ENCODE results near the gene RGS9BP.

DNA sequence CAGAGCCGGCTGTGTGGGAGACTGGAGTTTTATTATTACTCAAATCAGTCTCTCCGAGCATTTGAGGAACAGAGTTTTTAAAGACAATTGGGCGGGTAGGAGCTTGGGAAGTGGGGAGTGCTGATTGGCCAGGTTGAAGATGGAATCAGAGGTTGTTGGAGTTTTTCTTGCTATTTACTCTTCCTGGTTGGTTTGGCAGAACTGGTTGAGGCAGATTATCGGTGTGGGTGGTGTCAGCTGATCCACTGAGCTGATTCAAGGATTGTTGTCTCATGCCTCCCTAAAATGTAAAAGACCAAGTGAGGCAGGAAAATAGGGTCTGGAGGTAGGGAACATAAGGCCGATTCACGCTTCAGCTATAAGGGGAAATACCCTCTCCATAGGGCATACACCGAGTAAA lies 42.6 kb downstream of the RGS9BP start:
- TF ChIP-seq EZH2phosphoT487 (IDR thresholded peaks at IDR 0.05; ENCODE audit: low read depth, severe bottlenecking, unreplicated experiment), result no peak
- TF ChIP-seq, protein P1, sequence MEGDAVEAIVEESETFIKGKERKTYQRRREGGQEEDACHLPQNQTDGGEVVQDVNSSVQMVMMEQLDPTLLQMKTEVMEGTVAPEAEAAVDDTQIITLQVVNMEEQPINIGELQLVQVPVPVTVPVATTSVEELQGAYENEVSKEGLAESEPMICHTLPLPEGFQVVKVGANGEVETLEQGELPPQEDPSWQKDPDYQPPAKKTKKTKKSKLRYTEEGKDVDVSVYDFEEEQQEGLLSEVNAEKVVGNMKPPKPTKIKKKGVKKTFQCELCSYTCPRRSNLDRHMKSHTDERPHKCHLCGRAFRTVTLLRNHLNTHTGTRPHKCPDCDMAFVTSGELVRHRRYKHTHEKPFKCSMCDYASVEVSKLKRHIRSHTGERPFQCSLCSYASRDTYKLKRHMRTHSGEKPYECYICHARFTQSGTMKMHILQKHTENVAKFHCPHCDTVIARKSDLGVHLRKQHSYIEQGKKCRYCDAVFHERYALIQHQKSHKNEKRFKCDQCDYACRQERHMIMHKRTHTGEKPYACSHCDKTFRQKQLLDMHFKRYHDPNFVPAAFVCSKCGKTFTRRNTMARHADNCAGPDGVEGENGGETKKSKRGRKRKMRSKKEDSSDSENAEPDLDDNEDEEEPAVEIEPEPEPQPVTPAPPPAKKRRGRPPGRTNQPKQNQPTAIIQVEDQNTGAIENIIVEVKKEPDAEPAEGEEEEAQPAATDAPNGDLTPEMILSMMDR (IDR thresholded peaks at IDR 0.05; ENCODE audit: poor library complexity), result no peak
